ENCODE results near the gene SYNJ2BP. TPM values are rescaled to one million over a fixed set of nuclear protein-coding genes. Genes with fewer than 3 reads are reported as not detected.

The SYNJ2BP gene
- polyA plus RNA-seq, 1 experiment = 29.2 TPM

DNA sequence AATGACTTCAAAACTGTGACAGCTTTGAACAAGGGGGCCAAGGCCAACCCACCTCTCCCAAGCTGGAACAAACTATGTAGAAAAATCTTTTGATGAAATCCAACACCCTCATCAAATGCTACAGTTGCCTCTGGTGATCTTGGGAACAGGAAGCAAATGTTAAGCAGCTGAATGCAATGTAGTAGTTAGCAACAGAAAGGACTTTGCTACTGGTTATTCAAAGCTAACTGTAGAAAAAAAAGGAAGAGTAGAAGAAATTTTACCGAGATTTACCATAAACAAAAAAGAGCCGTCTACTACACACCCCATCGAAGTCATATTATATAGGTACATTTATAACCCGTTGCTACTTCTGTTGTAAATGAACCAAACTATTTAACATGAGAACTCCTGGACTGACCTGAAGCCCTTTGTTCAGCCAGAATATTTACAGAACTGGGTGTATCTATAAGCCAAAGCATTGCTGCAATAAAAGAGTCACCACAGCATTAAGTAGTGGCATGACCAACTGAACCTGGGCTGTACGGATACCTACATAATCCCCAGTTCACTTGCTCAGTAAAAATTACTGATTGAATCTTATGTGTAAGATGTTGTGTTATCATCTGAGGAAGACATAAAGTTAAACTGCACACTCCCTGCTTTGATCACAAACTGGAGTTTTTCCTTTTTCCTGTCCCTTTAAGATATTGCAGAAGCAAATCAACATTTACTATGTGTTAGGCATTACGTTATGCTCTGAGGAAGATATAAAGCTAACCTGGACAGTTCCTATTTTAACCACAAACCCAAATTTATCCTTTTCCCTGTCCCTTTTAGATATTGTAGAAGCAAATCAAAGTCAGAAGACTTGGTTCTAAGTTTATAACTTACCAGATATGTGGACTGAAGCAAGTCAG, 25.1 kb downstream of the SYNJ2BP start:
- no peak for DNase-seq (ENCODE audit: low read depth, low spot score)
- ChIA-PET POLR2A (no interaction called here), CTCF (no interaction called here)
- Histone ChIP-seq H3K4me3 (ENCODE audit: low read depth, low read length) (no peak overlapping the region), H3K27me3 (ENCODE audit: control insufficient read depth, insufficient read depth, low read length) (no peaks in the 10 kb centered on the region), H3K27ac (ENCODE audit: low read depth, low read length) (no peak overlapping the region), H3K9me3 (ENCODE audit: control insufficient read depth, insufficient read depth, low read length) (no peaks in the 10 kb centered on the region)
- TF ChIP-seq, protein P1, sequence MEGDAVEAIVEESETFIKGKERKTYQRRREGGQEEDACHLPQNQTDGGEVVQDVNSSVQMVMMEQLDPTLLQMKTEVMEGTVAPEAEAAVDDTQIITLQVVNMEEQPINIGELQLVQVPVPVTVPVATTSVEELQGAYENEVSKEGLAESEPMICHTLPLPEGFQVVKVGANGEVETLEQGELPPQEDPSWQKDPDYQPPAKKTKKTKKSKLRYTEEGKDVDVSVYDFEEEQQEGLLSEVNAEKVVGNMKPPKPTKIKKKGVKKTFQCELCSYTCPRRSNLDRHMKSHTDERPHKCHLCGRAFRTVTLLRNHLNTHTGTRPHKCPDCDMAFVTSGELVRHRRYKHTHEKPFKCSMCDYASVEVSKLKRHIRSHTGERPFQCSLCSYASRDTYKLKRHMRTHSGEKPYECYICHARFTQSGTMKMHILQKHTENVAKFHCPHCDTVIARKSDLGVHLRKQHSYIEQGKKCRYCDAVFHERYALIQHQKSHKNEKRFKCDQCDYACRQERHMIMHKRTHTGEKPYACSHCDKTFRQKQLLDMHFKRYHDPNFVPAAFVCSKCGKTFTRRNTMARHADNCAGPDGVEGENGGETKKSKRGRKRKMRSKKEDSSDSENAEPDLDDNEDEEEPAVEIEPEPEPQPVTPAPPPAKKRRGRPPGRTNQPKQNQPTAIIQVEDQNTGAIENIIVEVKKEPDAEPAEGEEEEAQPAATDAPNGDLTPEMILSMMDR (IDR thresholded peaks at IDR 0.05; ENCODE audit: low read depth, low read length) = no peak

DNA sequence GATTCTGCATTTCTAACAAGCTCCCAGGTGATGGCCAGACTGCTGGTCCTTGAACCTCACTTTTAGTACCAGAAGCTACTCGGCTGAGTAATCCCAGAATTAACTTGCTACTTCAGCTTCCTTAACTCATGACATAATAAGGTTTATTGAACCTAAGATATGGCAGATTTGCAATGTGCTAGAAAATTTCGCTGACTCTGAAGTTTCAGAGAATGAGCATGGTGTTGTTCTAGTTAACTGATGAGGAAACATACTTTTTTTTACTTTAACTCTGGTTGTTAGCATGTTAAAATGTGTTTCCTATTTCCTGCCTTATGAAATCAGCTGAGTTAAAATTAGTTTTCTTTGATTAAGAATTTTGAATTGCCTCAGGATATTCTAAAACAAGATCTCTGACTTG, 34.4 kb downstream of the SYNJ2BP start:
- CTCF ChIA-PET = interaction anchor here (1.3 kb wide), 1 partner anchor 21 kb away, joined by 4 read pairs; no protein-coding TSS in a partner anchor

DNA sequence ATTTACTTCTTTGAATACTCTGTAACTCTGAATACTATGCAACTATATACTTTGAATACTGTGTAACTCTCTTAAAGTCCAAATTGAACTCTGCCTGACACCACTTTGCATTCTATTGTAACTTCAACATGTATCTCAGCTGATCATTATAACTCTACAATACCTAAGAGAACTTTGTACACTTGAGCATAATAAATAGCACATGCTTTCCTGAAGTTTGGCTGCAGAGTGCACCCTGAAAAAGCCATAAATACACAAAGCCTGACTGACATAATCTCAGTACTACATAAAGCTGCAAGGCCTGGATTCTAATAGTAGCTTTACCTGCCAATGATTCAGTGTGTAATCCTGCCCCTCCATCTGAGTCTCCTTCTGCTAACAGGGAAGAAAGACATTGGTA, 36.1 kb downstream of the SYNJ2BP start:
- TF ChIP-seq, protein P1 (IDR thresholded peaks at IDR 0.05; ENCODE audit: low read depth, low read length) = no peak
- no peak overlapping the region for H3K27ac ChIP-seq (ENCODE audit: low read depth, low read length)
- ChIA-PET CTCF (no interaction called here), POLR2A (no interaction called here)
- no peaks in the 10 kb centered on the region for H3K9me3 ChIP-seq (ENCODE audit: control insufficient read depth, insufficient read depth, low read length)
- DNase-seq (ENCODE audit: low read depth, low spot score) = no peak
- H3K4me3 ChIP-seq (ENCODE audit: low read depth, low read length) = no peak overlapping the region
- H3K27me3 ChIP-seq (ENCODE audit: control insufficient read depth, insufficient read depth, low read length) = no peaks in the 10 kb centered on the region

More for the DNA sequence above, 34.4 kb downstream of the SYNJ2BP start:
- TF ChIP-seq, protein P1 (IDR thresholded peaks at IDR 0.05; ENCODE audit: low read depth, low read length) = no peak
- Histone ChIP-seq H3K27me3 (ENCODE audit: control insufficient read depth, insufficient read depth, low read length) (no peaks in the 10 kb centered on the region), H3K9me3 (ENCODE audit: control insufficient read depth, insufficient read depth, low read length) (no peaks in the 10 kb centered on the region), H3K27ac (ENCODE audit: low read depth, low read length) (no peak overlapping the region), H3K4me3 (ENCODE audit: low read depth, low read length) (no peak overlapping the region)
- no peak for DNase-seq (ENCODE audit: low read depth, low spot score)
- POLR2A ChIA-PET = no interaction called here

DNA sequence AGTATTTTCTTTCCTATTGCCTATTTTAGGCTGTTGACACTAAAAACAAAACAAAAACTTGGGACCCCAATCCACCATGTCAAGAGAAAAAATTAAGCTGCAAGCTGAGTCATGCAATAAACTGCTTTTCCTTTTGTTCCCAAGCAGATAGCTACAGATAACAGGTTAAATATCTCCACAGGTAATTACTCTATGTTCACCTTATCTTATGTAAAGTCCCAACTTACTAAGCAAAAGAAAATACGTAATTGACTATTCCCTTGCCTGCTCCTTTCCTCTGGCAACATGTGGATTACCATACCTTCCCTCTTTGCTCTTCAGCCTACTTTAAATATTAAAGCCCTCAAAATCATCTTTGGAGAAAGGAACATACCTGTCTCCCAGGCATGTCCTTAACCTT, 38.2 kb downstream of the SYNJ2BP start:
- no peaks in the 10 kb centered on the region for H3K9me3 ChIP-seq (ENCODE audit: control insufficient read depth, insufficient read depth, low read length)
- no peak overlapping the region for H3K4me3 ChIP-seq (ENCODE audit: low read depth, low read length)
- DNase-seq (ENCODE audit: low read depth, low spot score) = no peak
- no peak overlapping the region for H3K27ac ChIP-seq (ENCODE audit: low read depth, low read length)
- no peaks in the 10 kb centered on the region for H3K27me3 ChIP-seq (ENCODE audit: control insufficient read depth, insufficient read depth, low read length)
- ChIA-PET CTCF (no interaction called here), POLR2A (no interaction called here)
- TF ChIP-seq, protein P1 (IDR thresholded peaks at IDR 0.05; ENCODE audit: low read depth, low read length) = no peak

Other genes with a start within 250 kb of the SYNJ2BP start
- not detected in 2 replicates for gene SLC8A3, start 228.1 kb downstream of the SYNJ2BP start, polyA plus RNA-seq (2011; rRNA removed)
- gene COX16, start 57.4 kb downstream of the SYNJ2BP start, polyA plus RNA-seq (2011; rRNA removed) = 32.6 and 42.5 TPM in 2 replicates
- gene ADAM21, start 35.1 kb upstream of the SYNJ2BP start, polyA plus RNA-seq (2011; rRNA removed) = 0.12 and 0.26 TPM in 2 replicates
- 0.06 and 0.11 TPM in 2 replicates for gene ADAM20, start 117.9 kb upstream of the SYNJ2BP start, polyA plus RNA-seq (2011; rRNA removed)
- 32.1 and 48.2 TPM in 2 replicates for gene MED6, start 183.6 kb upstream of the SYNJ2BP start, polyA plus RNA-seq (2011; rRNA removed)
- 0.02 and 0.04 TPM in 2 replicates for gene TTC9, start 224.8 kb upstream of the SYNJ2BP start, polyA plus RNA-seq (2011; rRNA removed)